HL-60/S4 treated with phorbol 12-myristate 13-acetate at 8.2 ng/mL for 4 days and 3 days (cell line): ENCODE data around the gene ZNF513.
"Not testable (repeated sequence)": the region's sequence is repeated elsewhere in the genome, so short reads cannot be mapped to it uniquely, and the experiment has no call there.

Source experiments
- in situ Hi-C: fragments of 300-500 bp; cut with MboI; formaldehyde crosslinking; loops from 2 replicates; pipeline ENCODE4 v1.15.0; 2022; ENCODE audit warnings: low sequenced_read_pairs

Gene ZNF513

GRCh38 chr2:27380626-27381545 lies at the start of gene ZNF513:
ZNF513 (minus strand) TSS chr2:27380734; CDS start chr2:27380526, 208 bp downstream.
- in situ Hi-C loops = no loop called here

GRCh38 chr2:27428978-27429541 lies 48.5 kb upstream of the ZNF513 start:
- in situ Hi-C loops = no loop called here

- in situ Hi-C loops = no loop called here
Observed at GRCh38 chr2:27428213-27428977, 47.9 kb upstream of the ZNF513 start, which contains the start of gene NRBP1. NRBP1 (plus strand) TSS chr2:27428631; CDS start chr2:27433274, 4,643 bp downstream.

- in situ Hi-C loops = no loop called here
Observed at GRCh38 chr2:27427863-27428212, 47.3 kb upstream of the ZNF513 start.

- in situ Hi-C loops = not testable (repeated sequence)
Observed at GRCh38 chr2:27425039-27425438, 44.5 kb upstream of the ZNF513 start.

- in situ Hi-C loops = no loop called here
Observed at GRCh38 chr2:27422958-27423357, 42.4 kb upstream of the ZNF513 start.

- in situ Hi-C loops = no loop called here
Observed at GRCh38 chr2:27421660-27422250, 41.2 kb upstream of the ZNF513 start.

GRCh38 chr2:27420996-27421395 lies 40.5 kb upstream of the ZNF513 start:
- in situ Hi-C loops = no loop called here

GRCh38 chr2:27416151-27416550 lies 35.6 kb upstream of the ZNF513 start:
- in situ Hi-C loops = no loop called here

GRCh38 chr2:27412419-27413152 lies 32.1 kb upstream of the ZNF513 start:
- in situ Hi-C loops = no loop called here

GRCh38 chr2:27409321-27410073 lies 29.0 kb upstream of the ZNF513 start, which contains the start of gene PPM1G:
PPM1G (minus strand) TSS chr2:27409591; CDS start chr2:27409422, 169 bp downstream.
- in situ Hi-C loops = no loop called here

- in situ Hi-C loops = no loop called here
Observed at GRCh38 chr2:27408601-27409320, 28.2 kb upstream of the ZNF513 start.

- in situ Hi-C loops = no loop called here
Observed at GRCh38 chr2:27407798-27408491, 27.4 kb upstream of the ZNF513 start.

GRCh38 chr2:27400348-27401135 lies 20.0 kb upstream of the ZNF513 start:
- in situ Hi-C loops = no loop called here

GRCh38 chr2:27398962-27399361 lies 18.4 kb upstream of the ZNF513 start:
- in situ Hi-C loops = no loop called here

- in situ Hi-C loops = no loop called here
Observed at GRCh38 chr2:27393225-27393624, 12.7 kb upstream of the ZNF513 start.

GRCh38 chr2:27390822-27391679 lies 10.5 kb upstream of the ZNF513 start:
- in situ Hi-C loops = no loop called here
